ENCODE measurements around the gene TMPRSS11A. TPM values are rescaled to one million over a fixed set of nuclear protein-coding genes. Genes with fewer than 3 reads are reported as not detected.

Gene TMPRSS11A
- total RNA-seq, result not detected in 2 replicates

GRCh38 chr4:67963356-67963755 lies at the start of gene TMPRSS11A:
Gene TMPRSS11A, minus strand, starts transcription at chr4:67963493. Its CDS starts 100 bp downstream, at chr4:67963393.

GRCh38 chr4:67883902-67884301 lies 79.4 kb downstream of the TMPRSS11A start, which contains the start of gene TMPRSS11D:
Gene TMPRSS11D, minus strand, starts transcription at chr4:67884002. Its CDS starts 69 bp downstream, at chr4:67883933.

Other genes with a start within 250 kb of the TMPRSS11A start
- gene GNRHR, start 209.1 kb downstream of the TMPRSS11A start, total RNA-seq, result not detected in 2 replicates
- not detected in 2 replicates for gene TMPRSS11D, start 79.5 kb downstream of the TMPRSS11A start, total RNA-seq
- not detected in 2 replicates for gene TMPRSS11F, start 166.4 kb upstream of the TMPRSS11A start, total RNA-seq